SK-MEL-5 (cell line): ENCODE measurements around the gene CACNA2D3. TPM values are rescaled to one million over a fixed set of nuclear protein-coding genes. Genes with fewer than 3 reads are reported as not detected.

ENCODE experiments used
- DNase-seq: peaks from one replicate; pipeline ENCODE4 v3.0.0-alpha.2; 2016; ENCODE audit warnings: low read depth, low spot score
- in situ Hi-C: cut with HindIII; loops from 2 replicates; pipeline ENCODE4 v1.10.0; 2016; ENCODE audit warnings: low sequenced_read_pairs, high pct_unique_total_duplicates, low pct_unique_long_range_greater_than_20kb
- total RNA-seq: library from RNA; depleted of rRNA; stranded (reverse); fragments of >200 nt; shearing (Covaris generic); gene quantifications from 2 replicates; pipeline ENCODE4 v1.2.3, GENCODE V29; 2014

The CACNA2D3 gene
- total RNA-seq, 1 experiment from 2014 or later, result not detected

DNA sequence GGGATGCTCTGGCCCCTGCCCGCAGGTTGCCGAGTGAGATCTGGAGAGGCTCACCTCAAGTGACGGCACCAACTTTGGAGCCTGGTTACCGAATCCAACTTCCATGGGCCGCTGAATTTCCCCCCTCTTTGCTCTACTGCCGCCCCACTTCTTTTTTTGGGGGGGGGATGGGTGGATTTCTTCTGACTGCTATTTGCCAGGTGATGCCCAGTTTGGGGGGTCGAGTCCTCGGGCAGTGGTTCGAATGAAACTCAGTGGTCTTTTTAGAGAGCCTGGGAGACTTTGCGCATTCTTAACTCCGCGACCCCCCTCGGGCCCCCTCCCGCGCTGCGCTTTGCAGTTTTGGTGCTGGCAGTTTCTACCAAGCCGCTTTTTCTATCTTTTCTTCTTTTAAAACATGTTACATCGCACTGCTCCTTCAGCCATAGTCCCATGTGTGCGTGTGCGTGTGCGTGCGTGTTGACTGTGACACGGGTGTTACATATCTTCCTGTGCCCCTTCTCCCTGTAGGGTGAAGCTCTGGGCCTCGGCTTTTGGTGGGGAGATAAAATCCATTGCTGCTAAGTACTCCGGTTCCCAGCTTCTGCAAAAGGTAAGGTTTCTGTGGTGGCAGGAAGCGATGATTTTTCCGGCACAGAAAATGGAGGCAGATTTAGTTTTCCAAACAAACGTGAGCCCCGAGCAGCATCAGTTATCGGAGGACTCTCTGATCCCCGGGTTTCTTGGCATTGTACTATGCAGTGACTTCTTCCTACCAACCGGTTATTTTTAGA is 837 bp downstream of the CACNA2D3 start:
- in situ Hi-C loops, result no loop called here
- DNase-seq, result no peak

GRCh38 chr3:54123776-54124196 is 1.4 kb downstream of the CACNA2D3 start:
- in situ Hi-C loops, result no loop called here
- DNase-seq, result no peak

GRCh38 chr3:54125300-54125699 is 2.9 kb downstream of the CACNA2D3 start:
- in situ Hi-C loops, result no loop called here
- DNase-seq, result no peak

GRCh38 chr3:54126551-54126950 is 4.2 kb downstream of the CACNA2D3 start:
- in situ Hi-C loops, result no loop called here
- DNase-seq, result no peak

GRCh38 chr3:54127499-54128056 is 5.2 kb downstream of the CACNA2D3 start:
- DNase-seq, result no peak

GRCh38 chr3:54131026-54131605 is 8.8 kb downstream of the CACNA2D3 start:
- DNase-seq, result no peak
- in situ Hi-C loops, result no loop called here

More at GRCh38 chr3:54127499-54128056, 5.2 kb downstream of the CACNA2D3 start:
- in situ Hi-C loops, result no loop called here

- in situ Hi-C loops, result no loop called here
- no peak for DNase-seq
Measured at GRCh38 chr3:54131890-54132289, 9.5 kb downstream of the CACNA2D3 start.

DNA sequence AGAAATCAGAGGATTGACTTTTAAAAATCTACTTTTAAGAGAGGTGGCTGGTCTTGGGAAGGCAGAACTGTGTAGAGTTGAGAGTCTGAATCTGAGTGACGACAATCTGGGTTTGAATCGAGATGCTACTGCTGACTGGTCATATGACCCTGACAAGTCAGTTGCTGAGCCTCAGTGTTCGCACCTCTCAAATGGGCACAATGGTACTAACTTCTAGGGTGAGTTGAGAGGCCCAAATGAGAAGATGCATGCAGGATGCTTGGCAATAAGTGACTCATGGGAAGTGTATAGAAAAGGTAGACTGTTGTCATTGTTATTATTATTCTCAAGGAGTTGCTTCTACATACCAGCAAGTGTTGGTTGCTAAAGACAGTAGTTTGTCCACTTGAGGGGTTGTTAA is 10.3 kb downstream of the CACNA2D3 start:
- in situ Hi-C loops, result no loop called here
- no peak for DNase-seq

GRCh38 chr3:54133196-54133595 is 10.8 kb downstream of the CACNA2D3 start:
- DNase-seq, result no peak
- in situ Hi-C loops, result no loop called here

DNA sequence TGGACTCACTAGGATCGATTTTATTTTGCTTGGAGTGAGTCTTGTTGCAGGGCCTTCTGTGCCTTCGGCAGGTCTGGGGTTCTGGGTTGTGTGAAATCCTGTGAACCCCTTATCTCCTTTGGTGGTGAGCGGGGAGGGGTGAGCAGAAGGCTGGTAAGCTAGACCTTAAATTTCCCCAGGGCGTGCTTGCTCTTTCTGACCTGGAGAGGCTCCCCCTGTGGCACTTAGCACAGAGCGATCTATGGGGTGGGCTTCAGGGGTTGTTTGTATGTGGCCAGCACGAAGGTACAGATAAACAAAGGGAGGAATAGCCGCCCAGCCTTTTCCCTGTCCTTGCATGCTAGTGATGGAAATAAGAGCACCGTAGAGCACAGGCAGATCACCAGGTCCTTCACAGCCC is 11.8 kb downstream of the CACNA2D3 start:
- in situ Hi-C loops, result no loop called here
- no peak for DNase-seq

DNA sequence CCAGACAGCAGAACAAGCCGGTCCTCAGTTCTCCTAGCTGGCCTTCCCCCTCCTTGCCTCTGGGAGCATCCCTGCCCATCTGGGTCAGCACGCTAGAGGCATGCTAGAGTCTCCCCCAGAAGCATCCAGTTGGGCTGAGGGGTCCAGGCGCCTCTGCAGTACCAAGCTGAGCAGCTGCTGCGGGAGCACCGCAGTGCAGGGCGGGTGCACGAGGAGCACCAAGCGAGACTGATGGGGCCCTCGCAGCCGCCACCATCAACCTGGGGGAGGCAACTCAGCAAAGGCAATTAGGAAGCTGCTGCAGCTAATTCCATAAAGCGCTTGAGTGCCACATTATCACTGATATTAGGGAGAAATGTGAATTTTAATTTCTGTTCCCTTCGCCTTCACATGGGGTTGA is 12.4 kb downstream of the CACNA2D3 start:
- in situ Hi-C loops, result no loop called here
- no peak for DNase-seq

DNA sequence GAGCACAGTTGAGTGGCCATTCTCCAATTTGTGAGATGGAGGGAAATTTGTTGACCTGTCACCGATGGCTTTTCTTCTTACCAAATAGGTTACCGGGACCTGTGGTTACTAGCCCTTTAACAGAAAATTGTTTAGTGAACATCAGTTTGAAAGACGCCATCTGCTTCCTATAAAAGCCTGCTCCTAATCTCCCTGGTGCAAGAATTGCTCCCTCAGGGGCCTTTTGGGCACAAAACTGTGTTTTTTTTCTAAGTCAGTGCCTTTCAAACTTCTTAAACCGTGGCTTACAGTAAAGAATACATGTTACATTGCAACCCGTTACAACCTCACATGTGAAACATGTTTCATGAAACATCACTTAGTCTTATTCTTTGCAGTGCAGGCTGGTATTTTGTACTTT is 15.0 kb downstream of the CACNA2D3 start:
- no peak for DNase-seq
- in situ Hi-C loops, result no loop called here

DNA sequence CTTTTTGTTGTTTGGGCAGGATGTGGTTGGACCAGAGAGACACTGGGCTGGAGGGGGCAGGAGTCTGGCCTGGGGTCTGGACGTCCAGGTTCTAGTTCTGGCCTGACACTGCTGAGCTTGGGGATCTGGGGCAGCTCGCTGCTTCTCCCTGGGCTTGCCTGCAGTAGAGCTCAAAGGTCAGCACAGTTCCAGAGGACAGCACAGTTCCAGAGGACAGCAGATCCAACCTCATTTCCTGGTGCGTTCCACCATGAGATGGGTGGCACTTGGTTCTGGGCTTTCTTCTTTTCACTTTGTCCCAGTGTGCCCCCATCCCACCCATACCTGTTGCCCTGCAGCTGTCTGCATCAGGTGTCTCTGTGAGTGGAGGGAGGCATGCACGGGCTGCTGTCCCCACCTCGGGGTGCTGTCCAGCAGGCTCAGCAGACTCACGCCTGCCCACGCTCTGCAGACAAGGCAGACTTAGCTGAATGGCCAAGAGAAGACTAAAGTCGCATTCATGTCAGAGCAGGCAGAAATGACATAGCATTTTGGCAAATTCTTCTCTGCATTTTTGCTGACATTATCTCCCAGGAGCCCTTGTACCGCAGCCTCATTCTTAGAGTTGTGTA is 16.7 kb downstream of the CACNA2D3 start:
- in situ Hi-C loops, result no loop called here
- no peak for DNase-seq

- in situ Hi-C loops, result no loop called here
- DNase-seq, result no peak
Measured at GRCh38 chr3:54139630-54140029, 17.3 kb downstream of the CACNA2D3 start.

DNA sequence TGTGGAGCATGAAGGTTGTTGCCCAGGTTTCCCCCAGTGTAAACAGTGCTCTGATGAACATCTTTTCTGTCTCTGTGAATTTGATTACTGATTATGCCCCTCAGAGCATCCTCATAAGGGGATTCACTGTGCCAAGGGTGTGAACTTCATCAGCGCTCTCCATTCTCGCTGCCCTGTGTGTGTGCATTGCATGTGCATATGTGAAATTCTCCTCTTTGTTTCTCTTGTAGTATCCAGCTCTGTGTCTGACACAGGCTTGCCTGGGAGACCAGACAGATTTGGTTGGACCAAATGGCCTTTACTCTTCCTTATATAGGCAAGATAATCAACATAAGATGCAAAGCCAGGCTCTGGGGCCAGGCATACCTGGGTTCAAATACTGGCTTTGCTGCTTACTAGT is 21.9 kb downstream of the CACNA2D3 start:
- in situ Hi-C loops, result no loop called here

GRCh38 chr3:54146506-54147239 is 24.3 kb downstream of the CACNA2D3 start:
- DNase-seq, result peak; percentile 63
- in situ Hi-C loops, result no loop called here

More for the DNA sequence above, 21.9 kb downstream of the CACNA2D3 start:
- no peak for DNase-seq

DNA sequence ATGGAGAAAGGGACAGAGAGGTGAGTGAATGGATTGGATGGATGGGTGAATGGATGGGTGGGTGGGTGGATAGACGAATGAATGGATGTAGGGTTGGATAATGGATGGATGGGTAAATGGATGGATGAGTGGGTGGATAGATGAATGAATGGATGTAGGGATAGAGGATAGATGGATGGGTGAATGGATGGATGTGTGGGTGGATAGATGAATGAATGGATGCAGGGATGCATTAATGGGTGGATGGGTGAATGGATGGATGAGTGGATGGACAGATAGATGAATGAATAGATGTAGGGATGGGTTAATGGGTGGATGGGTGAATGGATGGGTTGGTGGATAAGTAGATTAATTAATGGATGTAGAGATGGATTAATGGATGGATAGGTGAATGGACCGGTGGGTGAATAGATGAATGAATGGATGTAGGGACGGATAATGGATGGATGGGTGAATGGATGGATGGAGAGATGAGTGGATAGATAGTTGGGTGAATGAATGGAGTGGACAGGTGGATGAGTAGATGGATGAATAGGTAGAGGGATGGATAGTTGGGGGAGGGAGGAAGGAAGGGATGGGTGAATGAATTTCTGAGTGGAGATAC is 28.6 kb downstream of the CACNA2D3 start:
- in situ Hi-C loops, result no loop called here
- no peak for DNase-seq

DNA sequence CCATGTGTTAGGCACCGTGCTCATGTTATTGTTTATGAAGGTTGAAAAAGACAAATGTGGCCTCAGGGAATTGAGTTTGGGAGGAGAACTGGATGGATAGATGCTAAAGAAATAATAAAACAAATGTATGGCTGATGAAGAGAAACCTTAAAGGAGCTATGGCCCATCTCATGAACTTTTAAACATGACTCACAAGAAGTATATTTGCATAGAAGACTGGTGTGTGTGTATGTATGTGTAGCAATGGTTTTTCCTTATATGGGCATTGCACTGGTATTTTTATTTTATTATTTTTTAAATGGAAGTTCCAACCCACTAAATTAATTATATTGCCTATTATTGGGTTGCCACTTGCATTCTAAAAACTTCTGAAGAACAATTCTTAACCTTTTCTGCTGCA is 31.1 kb downstream of the CACNA2D3 start:
- no peak for DNase-seq
- in situ Hi-C loops, result no loop called here
